A549 (cell line): ENCODE data around the gene CAPZA1.

Experiments used
- BHLHE40 ChIP-seq: IDR thresholded peaks from 2 replicates; pipeline ENCODE4 v1.6.1; 2012; ENCODE audit warnings: low read depth, low read length, inconsistent platforms
- CTCF ChIP-seq: fragments of >200 bp; sonication (Bioruptor Twin); formaldehyde crosslinking; IDR thresholded peaks from 3 replicates; pipeline ENCODE4 v1.5.1; 2016

DNA sequence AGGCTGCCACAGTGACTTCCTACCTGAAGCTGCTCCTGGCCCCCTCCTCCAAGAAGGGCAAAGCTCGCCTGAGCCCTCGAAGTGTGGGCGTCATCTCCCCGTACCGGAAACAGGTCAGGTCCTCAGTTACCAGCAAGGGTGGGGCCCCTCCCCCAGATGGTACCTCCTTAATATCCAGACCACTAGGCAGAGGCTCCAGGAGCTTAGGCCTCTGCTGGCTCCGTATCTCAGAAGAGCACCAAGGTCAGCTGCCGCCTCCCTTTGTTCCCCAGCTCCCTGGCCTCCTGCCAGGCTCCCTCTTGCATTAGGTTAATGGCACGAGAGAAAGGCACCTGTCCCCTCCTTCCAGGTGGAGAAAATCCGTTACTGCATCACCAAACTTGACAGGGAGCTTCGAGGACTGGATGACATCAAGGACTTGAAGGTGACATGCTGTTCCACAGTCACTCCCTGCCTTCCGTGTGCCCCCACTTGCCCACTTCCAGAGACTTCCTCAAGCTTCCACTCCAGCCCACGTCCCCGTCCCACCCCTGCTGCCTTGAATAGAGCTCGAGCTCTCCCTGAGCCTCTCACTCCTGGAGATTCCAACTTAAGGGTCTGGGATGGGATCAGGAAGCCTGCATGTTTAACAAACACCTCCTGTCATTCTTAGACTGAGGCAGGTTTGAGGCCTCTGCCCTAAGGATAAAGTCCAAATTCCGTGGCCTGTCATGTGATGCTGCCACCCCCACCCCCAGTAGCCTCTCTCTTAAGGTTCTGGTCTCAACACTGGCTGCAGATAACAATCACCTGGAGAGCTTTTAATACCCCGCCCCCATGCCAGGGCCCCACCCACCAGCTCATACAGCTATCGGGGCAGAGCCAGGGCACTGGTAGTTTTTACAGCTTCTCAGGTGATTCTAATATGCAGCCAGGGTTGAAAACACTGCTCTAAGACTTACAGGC, 79.0 kb downstream of the CAPZA1 start:
- TF ChIP-seq CTCF (no peak), BHLHE40 (no peak)
